BLaER1 (cell line): Measurements from ENCODE around the gene EFTUD2.
A peak's percentile ranks its signal among the peaks of the same experiment; 100 is the strongest.

Experiments used
- H3K27ac ChIP-seq: shearing (Covaris generic); formaldehyde crosslinking; 2 replicates; pipeline ENCODE4 v1.8.1; 2022
- H3K27me3 ChIP-seq: shearing (Covaris generic); formaldehyde crosslinking; 2 replicates; pipeline ENCODE4 v1.8.1; 2022
- H3K36me3 ChIP-seq: shearing (Covaris generic); formaldehyde crosslinking; 2 replicates; pipeline ENCODE4 v1.8.1; 2022
- H3K4me1 ChIP-seq: shearing (Covaris generic); formaldehyde crosslinking; 2 replicates; pipeline ENCODE4 v1.8.1; 2022
- H3K4me2 ChIP-seq: shearing (Covaris generic); formaldehyde crosslinking; 2 replicates; pipeline ENCODE4 v1.8.1; 2022
- H3K4me3 ChIP-seq: shearing (Covaris generic); formaldehyde crosslinking; 2 replicates; pipeline ENCODE4 v1.8.1; 2022
- H3K9ac ChIP-seq: shearing (Covaris generic); formaldehyde crosslinking; 2 replicates; pipeline ENCODE4 v1.8.1; 2022
- H3K9me3 ChIP-seq: shearing (Covaris generic); formaldehyde crosslinking; 2 replicates; pipeline ENCODE4 v1.8.1; 2022
- H4K20me1 ChIP-seq: shearing (Covaris generic); formaldehyde crosslinking; 2 replicates; pipeline ENCODE4 v1.8.1; 2022
- Cebpa-rat ChIP-seq: shearing (Covaris generic); IDR thresholded peaks from 2 replicates; pipeline ENCODE4 v1.8.1; 2022

The EFTUD2 gene

GRCh38 chr17:44912763-44913544 lies 13.7 kb upstream of the EFTUD2 start:
- TF ChIP-seq Cebpa-rat: no peak
- H3K4me1 ChIP-seq: peaks cover 48% of the 10 kb centered on the region
- H3K27me3 ChIP-seq: peaks cover 52% of the 10 kb centered on the region
- H3K4me3 ChIP-seq: no peak overlapping the region
- H3K4me2 ChIP-seq: no peak overlapping the region
- H3K27ac ChIP-seq: no peak overlapping the region
- H3K9me3 ChIP-seq: no peaks in the 10 kb centered on the region
- no peaks in the 10 kb centered on the region for H3K36me3 ChIP-seq
- no peaks in the 10 kb centered on the region for H4K20me1 ChIP-seq
- no peak overlapping the region for H3K9ac ChIP-seq

- Histone ChIP-seq H3K4me3 (peak overlapping the region; percentile 39), H3K4me2 (peak overlapping the region; percentile 82), H4K20me1 (no peaks in the 10 kb centered on the region), H3K36me3 (no peaks in the 10 kb centered on the region), H3K9me3 (no peaks in the 10 kb centered on the region), H3K27me3 (peaks cover 52% of the 10 kb centered on the region), H3K9ac (0 out of 2 replicates have a peak overlapping the region, but pooled peaks have one; percentile 10), H3K4me1 (peaks cover 54% of the 10 kb centered on the region), H3K27ac (no peak overlapping the region)
- no peak for TF ChIP-seq Cebpa-rat
Measured at GRCh38 chr17:44911133-44912001, 12.1 kb upstream of the EFTUD2 start.

GRCh38 chr17:44910231-44911106 lies 11.2 kb upstream of the EFTUD2 start:
- Histone ChIP-seq H3K9ac (0 out of 2 replicates have a peak overlapping the region, but pooled peaks have one; percentile 10), H3K36me3 (no peaks in the 10 kb centered on the region), H3K9me3 (no peaks in the 10 kb centered on the region), H3K27ac (no peak overlapping the region), H3K27me3 (peaks cover 52% of the 10 kb centered on the region), H4K20me1 (no peaks in the 10 kb centered on the region), H3K4me3 (no peak overlapping the region), H3K4me1 (peaks cover 57% of the 10 kb centered on the region), H3K4me2 (peak overlapping the region; percentile 82)
- no peak for TF ChIP-seq Cebpa-rat

GRCh38 chr17:44909681-44910144 lies 10.5 kb upstream of the EFTUD2 start:
- H3K4me1 ChIP-seq: peaks cover 62% of the 10 kb centered on the region
- no peak overlapping the region for H3K4me2 ChIP-seq
- peaks cover 46% of the 10 kb centered on the region for H3K27me3 ChIP-seq
- H4K20me1 ChIP-seq: no peaks in the 10 kb centered on the region
- TF ChIP-seq Cebpa-rat: no peak
- no peaks in the 10 kb centered on the region for H3K9me3 ChIP-seq
- H3K4me3 ChIP-seq: no peak overlapping the region
- H3K27ac ChIP-seq: no peak overlapping the region
- H3K9ac ChIP-seq: no peak overlapping the region
- no peaks in the 10 kb centered on the region for H3K36me3 ChIP-seq

GRCh38 chr17:44908761-44909326 lies 9.6 kb upstream of the EFTUD2 start:
- Histone ChIP-seq H3K27ac (no peak overlapping the region), H4K20me1 (no peaks in the 10 kb centered on the region), H3K9me3 (no peaks in the 10 kb centered on the region), H3K4me3 (no peak overlapping the region), H3K36me3 (no peaks in the 10 kb centered on the region), H3K4me2 (peak overlapping the region; percentile 60), H3K9ac (no peak overlapping the region), H3K27me3 (peaks cover 39% of the 10 kb centered on the region), H3K4me1 (peaks cover 54% of the 10 kb centered on the region)
- no peak for TF ChIP-seq Cebpa-rat

- Histone ChIP-seq H3K27me3 (peaks cover 36% of the 10 kb centered on the region), H3K4me1 (peaks cover 52% of the 10 kb centered on the region), H3K9ac (no peak overlapping the region), H3K27ac (no peak overlapping the region), H3K36me3 (no peaks in the 10 kb centered on the region), H3K9me3 (no peaks in the 10 kb centered on the region), H3K4me2 (no peak overlapping the region), H4K20me1 (no peaks in the 10 kb centered on the region), H3K4me3 (no peak overlapping the region)
- no peak for TF ChIP-seq Cebpa-rat
Measured at GRCh38 chr17:44907729-44908470, 8.7 kb upstream of the EFTUD2 start.

- H3K9ac ChIP-seq: no peak overlapping the region
- H3K4me2 ChIP-seq: no peak overlapping the region
- no peak overlapping the region for H3K27ac ChIP-seq
- H3K36me3 ChIP-seq: no peaks in the 10 kb centered on the region
- H3K9me3 ChIP-seq: no peaks in the 10 kb centered on the region
- H3K4me1 ChIP-seq: peaks cover 52% of the 10 kb centered on the region
- no peak for TF ChIP-seq Cebpa-rat
- H3K4me3 ChIP-seq: no peak overlapping the region
- no peaks in the 10 kb centered on the region for H4K20me1 ChIP-seq
- H3K27me3 ChIP-seq: peaks cover 36% of the 10 kb centered on the region
Measured at GRCh38 chr17:44906763-44907728, 7.8 kb upstream of the EFTUD2 start.
